Body of pancreas (tissue), 4 donors: ENCODE measurements around the gene NOL4L. TPM values are rescaled to one million over a fixed set of nuclear protein-coding genes. Genes with fewer than 3 reads are reported as not detected.

ENCODE experiments used
- ATAC-seq: fragments of 150-250 bp; one replicate; pipeline ENCODE4 v1.9.1; 2016
- DNase-seq, 4 donors: peaks; one replicate each; pipeline ENCODE4 v3.0.0-alpha.2; 2019
- H3K27ac ChIP-seq, 4 donors: fragments of 200-600 bp; sonication (generic); 1 replicate in 3 of 4; 2 replicates in 1 of 4; pipeline versions ENCODE4 v1.5.1 to v1.6.1; 2016 to 2019; ENCODE audit warnings: mild to moderate bottlenecking in 1 of 4, mixed read lengths in 1 of 4, moderate library complexity in 1 of 4
- H3K27me3 ChIP-seq, 2 donors: fragments of 200-600 bp; sonication (generic); one replicate each; pipeline ENCODE4 v1.6.0; 2016; ENCODE audit warnings: mild to moderate bottlenecking in 1 of 2
- H3K36me3 ChIP-seq, 2 donors: fragments of 200-600 bp; sonication (generic); replicated peaks in 1 of 2; 2 replicates each; pipeline ENCODE4 v1.5.1; 2016; ENCODE audit warnings: low read depth in 2 of 2; ENCODE audit not compliant: insufficient read depth in 1 of 2
- H3K4me1 ChIP-seq: fragments of 200-600 bp; sonication (generic); one replicate; pipeline ENCODE4 v1.6.0; 2016
- H3K4me3 ChIP-seq, 2 donors: fragments of 200-600 bp; sonication (generic); 1 replicate in 1 of 2; 2 replicates in 1 of 2; pipeline ENCODE4 v1.5.1; 2016 to 2019
- H3K9me3 ChIP-seq, 3 donors: fragments of 200-600 bp; sonication (generic); 1 replicate in 2 of 3; 2 replicates in 1 of 3; pipeline ENCODE4 v1.5.1; 2016
- CTCF ChIP-seq, 7 experiments: fragments of 450-650 bp in 4 of 7; fragments of 200-600 bp in 3 of 7; sonication (generic) in 3 of 7; IDR thresholded peaks; one replicate each; pipeline ENCODE4 v1.5.1; 2016 to 2019; ENCODE audit warnings: antibody characterized with exemption in 7 of 7
- POLR2A ChIP-seq, 3 donors: fragments of 450-650 bp; IDR thresholded peaks; one replicate each; pipeline ENCODE4 v1.6.1; 2016; ENCODE audit warnings: antibody characterized with exemption in 3 of 3, mild to moderate bottlenecking in 2 of 3
- whole genome bisulfite sequencing, 2 donors: methylation state at CpG; one replicate each; pipeline ENCODE4 v1.1.5; 2017; 5-methylcytosine and 5-hydroxymethylcytosine counted together
- intact Hi-C: fragments of 100-400 bp; cut with DNase I; formaldehyde crosslinking; loops from one replicate; pipeline ENCODE4 v1.15.1; 2023
- total RNA-seq, 2 donors: library from RNA; depleted of rRNA; stranded (reverse); fragments of >200 nt; gene quantifications; one replicate each; pipeline ENCODE4 v1.1.0, GENCODE V29; 2016

NOL4L gene
- total RNA-seq, 2 donors from 2014 or later, result 15.0 to 36.9 TPM

GRCh38 chr20:32554965-32555289, 30.2 kb downstream of the NOL4L start:
- Histone ChIP-seq H3K9me3 (no peaks in the 10 kb centered on the region), H3K36me3 (no peaks in the 10 kb centered on the region), H3K27me3 (no peaks in the 10 kb centered on the region), H3K4me1 (peaks cover 6% of the 10 kb centered on the region), H3K4me3 (no peak overlapping the region), H3K27ac (no peak overlapping the region)
- WGBS, 2 donors, result 88 to 91% methylated on average over 3 of the region's 3 CpGs
- intact Hi-C loops, result no loop called here
- ATAC-seq (no peak), DNase-seq (no peak)
- TF ChIP-seq POLR2A (IDR thresholded peaks at IDR 0.05), result no peak

- no peaks in the 10 kb centered on the region for H3K9me3 ChIP-seq
- H3K4me1 ChIP-seq, result peaks cover 6% of the 10 kb centered on the region
- no peak overlapping the region for H3K4me3 ChIP-seq
- H3K27me3 ChIP-seq, result no peaks in the 10 kb centered on the region
- TF ChIP-seq POLR2A (IDR thresholded peaks at IDR 0.05), result no peak
- no peak for TF ChIP-seq CTCF (IDR thresholded peaks at IDR 0.05)
- no peaks in the 10 kb centered on the region for H3K36me3 ChIP-seq
- no peak overlapping the region for H3K27ac ChIP-seq
- WGBS, 2 donors, result 72 to 73% methylated on average over 4 of the region's 4 CpGs
- DNase-seq (no peak), ATAC-seq (no peak)
- intact Hi-C loops, result no loop called here
These were observed 31.5 kb downstream of the NOL4L start for GRCh38 chr20:32553618-32554017.

GRCh38 chr20:32551693-32552092, 33.4 kb downstream of the NOL4L start:
- H3K36me3 ChIP-seq, result no peaks in the 10 kb centered on the region
- H3K27me3 ChIP-seq, result no peaks in the 10 kb centered on the region
- H3K4me3 ChIP-seq, result no peak overlapping the region
- H3K4me1 ChIP-seq, result peaks cover 3% of the 10 kb centered on the region
- ATAC-seq (no peak), DNase-seq (no peak)
- WGBS, 2 donors, result 90 to 96% methylated on average over 2 of the region's 2 CpGs
- H3K9me3 ChIP-seq, result no peaks in the 10 kb centered on the region
- intact Hi-C loops, result no loop called here
- H3K27ac ChIP-seq, result no peak overlapping the region
- no peak for TF ChIP-seq CTCF (IDR thresholded peaks at IDR 0.05)

GRCh38 chr20:32549842-32550241, 35.3 kb downstream of the NOL4L start:
- no peaks in the 10 kb centered on the region for H3K9me3 ChIP-seq
- WGBS, 2 donors, result 95 to 96% methylated on average over 2 of the region's 2 CpGs
- intact Hi-C loops, result no loop called here
- H3K27ac ChIP-seq, result no peak overlapping the region
- no peaks in the 10 kb centered on the region for H3K36me3 ChIP-seq
- no peaks in the 10 kb centered on the region for H3K4me1 ChIP-seq
- no peak for ATAC-seq
- no peak overlapping the region for H3K4me3 ChIP-seq
- no peak for TF ChIP-seq CTCF (IDR thresholded peaks at IDR 0.05)
- TF ChIP-seq POLR2A (IDR thresholded peaks at IDR 0.05), result no peak
- DNase-seq, result no peak
- H3K27me3 ChIP-seq, result no peaks in the 10 kb centered on the region

- ATAC-seq (no peak), DNase-seq (no peak)
- no peak for TF ChIP-seq CTCF (IDR thresholded peaks at IDR 0.05)
- no peak for TF ChIP-seq POLR2A (IDR thresholded peaks at IDR 0.05)
- H3K36me3 ChIP-seq, result no peaks in the 10 kb centered on the region
- no peak overlapping the region for H3K4me3 ChIP-seq
- intact Hi-C loops, result no loop called here
- H3K4me1 ChIP-seq, result no peaks in the 10 kb centered on the region
- no peaks in the 10 kb centered on the region for H3K27me3 ChIP-seq
- 38 to 40% methylated on average over 1 of the region's 1 CpG for WGBS, 2 donors
- no peaks in the 10 kb centered on the region for H3K9me3 ChIP-seq
- H3K27ac ChIP-seq, result no peak overlapping the region
These were observed 37.4 kb downstream of the NOL4L start for GRCh38 chr20:32547753-32548034.
